Measurements from ENCODE around the gene CCDC154.

Gene CCDC154

GRCh38 chr16:1448536-1449116, 4.3 kb upstream of the CCDC154 start:
- CTCF ChIA-PET: no interaction called here
- H3K27ac ChIP-seq (ENCODE audit: insufficient read depth in 1 of 2, low read depth in 1 of 2, low read length in 2 of 2, poor library complexity in 1 of 2, severe bottlenecking in 2 of 2): no peak overlapping the region
- no peak for DNase-seq
- H3K9me3 ChIP-seq (ENCODE audit: control extremely low read depth in 1 of 5, control insufficient read depth in 4 of 5, insufficient read depth in 2 of 5, low read depth in 1 of 5, low read length in 4 of 5): no peaks in the 10 kb centered on the region
- peaks cover 0 to 1% (median 0%) of the 10 kb centered on the region in 4 experiments for H3K4me1 ChIP-seq (ENCODE audit: control extremely low read depth in 1 of 4, control insufficient read depth in 4 of 4, insufficient read depth in 4 of 4, low read length in 3 of 4)
- POLR2A ChIA-PET: no interaction called here
- no peaks in the 10 kb centered on the region for H3K27me3 ChIP-seq (replicated peaks in 2 of 5; ENCODE audit: control insufficient read depth in 4 of 5, insufficient read depth in 5 of 5, low read length in 4 of 5)
- WGBS (ENCODE audit: insufficient coverage): 95% methylated on average over 23 of the region's 30 CpGs
- no peak overlapping the region for H3K4me3 ChIP-seq (ENCODE audit: control insufficient read depth in 1 of 7, extremely low read depth in 1 of 7, insufficient read depth in 4 of 7, low read depth in 2 of 7, low read length in 6 of 7)
- peaks cover 4 to 81% (median 57%) of the 10 kb centered on the region in 4 experiments for H3K36me3 ChIP-seq (ENCODE audit: control insufficient read depth in 4 of 4, insufficient read depth in 4 of 4, low read length in 3 of 4)

- no peak for DNase-seq
- 99% methylated on average over 11 of the region's 11 CpGs for WGBS (ENCODE audit: insufficient coverage)
- Histone ChIP-seq H3K27me3 (replicated peaks in 2 of 5; ENCODE audit: control insufficient read depth in 4 of 5, insufficient read depth in 5 of 5, low read length in 4 of 5) (no peaks in the 10 kb centered on the region), H3K9me3 (ENCODE audit: control extremely low read depth in 1 of 5, control insufficient read depth in 4 of 5, insufficient read depth in 2 of 5, low read depth in 1 of 5, low read length in 4 of 5) (no peaks in the 10 kb centered on the region), H3K4me3 (ENCODE audit: control insufficient read depth in 1 of 7, extremely low read depth in 1 of 7, insufficient read depth in 4 of 7, low read depth in 2 of 7, low read length in 6 of 7) (no peak overlapping the region), H3K27ac (ENCODE audit: insufficient read depth in 1 of 2, low read depth in 1 of 2, low read length in 2 of 2, poor library complexity in 1 of 2, severe bottlenecking in 2 of 2) (no peak overlapping the region), H3K4me1 (ENCODE audit: control extremely low read depth in 1 of 4, control insufficient read depth in 4 of 4, insufficient read depth in 4 of 4, low read length in 3 of 4) (no peaks in the 10 kb centered on the region), H3K36me3 (ENCODE audit: control insufficient read depth in 4 of 4, insufficient read depth in 4 of 4, low read length in 3 of 4) (peaks cover 4 to 76% (median 52%) of the 10 kb centered on the region in 4 experiments)
- ChIA-PET POLR2A (no interaction called here), CTCF (no interaction called here)
These were observed 3.6 kb upstream of the CCDC154 start for GRCh38 chr16:1447965-1448364.

GRCh38 chr16:1446296-1447080, 2.1 kb upstream of the CCDC154 start:
- Histone ChIP-seq H3K9me3 (ENCODE audit: control extremely low read depth in 1 of 5, control insufficient read depth in 4 of 5, insufficient read depth in 2 of 5, low read depth in 1 of 5, low read length in 4 of 5) (no peaks in the 10 kb centered on the region), H3K27ac (ENCODE audit: insufficient read depth in 1 of 2, low read depth in 1 of 2, low read length in 2 of 2, poor library complexity in 1 of 2, severe bottlenecking in 2 of 2) (no peak overlapping the region), H3K27me3 (replicated peaks in 2 of 5; ENCODE audit: control insufficient read depth in 4 of 5, insufficient read depth in 5 of 5, low read length in 4 of 5) (no peaks in the 10 kb centered on the region), H3K36me3 (ENCODE audit: control insufficient read depth in 4 of 4, insufficient read depth in 4 of 4, low read length in 3 of 4) (peaks cover under 1 to 62% (median 44%) of the 10 kb centered on the region in 4 experiments), H3K4me3 (ENCODE audit: control insufficient read depth in 1 of 7, extremely low read depth in 1 of 7, insufficient read depth in 4 of 7, low read depth in 2 of 7, low read length in 6 of 7) (no peak overlapping the region), H3K4me1 (ENCODE audit: control extremely low read depth in 1 of 4, control insufficient read depth in 4 of 4, insufficient read depth in 4 of 4, low read length in 3 of 4) (no peaks in the 10 kb centered on the region)
- no peak for DNase-seq
- ChIA-PET CTCF (interaction anchor here (1.2 kb wide), 1 partner anchor 15 kb away, joined by 3 read pairs; no protein-coding TSS in a partner anchor), POLR2A (interaction anchor here (0.6 kb wide), 1 partner anchor 130 kb away, joined by 5 read pairs; no protein-coding TSS in a partner anchor)
- 97% methylated on average over 37 of the region's 41 CpGs for WGBS (ENCODE audit: insufficient coverage)

- 97% methylated on average over 20 of the region's 25 CpGs for WGBS (ENCODE audit: insufficient coverage)
- Histone ChIP-seq H3K27ac (ENCODE audit: insufficient read depth in 1 of 2, low read depth in 1 of 2, low read length in 2 of 2, poor library complexity in 1 of 2, severe bottlenecking in 2 of 2) (no peak overlapping the region), H3K4me1 (ENCODE audit: control extremely low read depth in 1 of 4, control insufficient read depth in 4 of 4, insufficient read depth in 4 of 4, low read length in 3 of 4) (no peaks in the 10 kb centered on the region), H3K9me3 (ENCODE audit: control extremely low read depth in 1 of 5, control insufficient read depth in 4 of 5, insufficient read depth in 2 of 5, low read depth in 1 of 5, low read length in 4 of 5) (no peaks in the 10 kb centered on the region), H3K27me3 (replicated peaks in 2 of 5; ENCODE audit: control insufficient read depth in 4 of 5, insufficient read depth in 5 of 5, low read length in 4 of 5) (no peaks in the 10 kb centered on the region), H3K36me3 (ENCODE audit: control insufficient read depth in 4 of 4, insufficient read depth in 4 of 4, low read length in 3 of 4) (peaks cover 2 to 54% (median 38%) of the 10 kb centered on the region in 4 experiments), H3K4me3 (ENCODE audit: control insufficient read depth in 1 of 7, extremely low read depth in 1 of 7, insufficient read depth in 4 of 7, low read depth in 2 of 7, low read length in 6 of 7) (no peak overlapping the region)
- DNase-seq: no peak
- CTCF ChIA-PET: no interaction called here
- POLR2A ChIA-PET: no interaction called here
These were observed 1.3 kb upstream of the CCDC154 start for GRCh38 chr16:1445518-1446203.

GRCh38 chr16:1444730-1445517, 568 bp upstream of the CCDC154 start:
- 90% methylated on average over 38 of the region's 48 CpGs for WGBS (ENCODE audit: insufficient coverage)
- no peaks in the 10 kb centered on the region for H3K4me1 ChIP-seq (ENCODE audit: control extremely low read depth in 1 of 4, control insufficient read depth in 4 of 4, insufficient read depth in 4 of 4, low read length in 3 of 4)
- no peaks in the 10 kb centered on the region for H3K27me3 ChIP-seq (replicated peaks in 2 of 5; ENCODE audit: control insufficient read depth in 4 of 5, insufficient read depth in 5 of 5, low read length in 4 of 5)
- H3K9me3 ChIP-seq (ENCODE audit: control extremely low read depth in 1 of 5, control insufficient read depth in 4 of 5, insufficient read depth in 2 of 5, low read depth in 1 of 5, low read length in 4 of 5): no peaks in the 10 kb centered on the region
- no peak overlapping the region for H3K4me3 ChIP-seq (ENCODE audit: control insufficient read depth in 1 of 7, extremely low read depth in 1 of 7, insufficient read depth in 4 of 7, low read depth in 2 of 7, low read length in 6 of 7)
- DNase-seq: no peak
- peaks cover 2 to 47% (median 32%) of the 10 kb centered on the region in 4 experiments for H3K36me3 ChIP-seq (ENCODE audit: control insufficient read depth in 4 of 4, insufficient read depth in 4 of 4, low read length in 3 of 4)
- POLR2A ChIA-PET: no interaction called here
- CTCF ChIA-PET: interaction anchor here (1.0 kb wide), 1 partner anchor 16 kb away, joined by 4 read pairs; no protein-coding TSS in a partner anchor
- H3K27ac ChIP-seq (ENCODE audit: insufficient read depth in 1 of 2, low read depth in 1 of 2, low read length in 2 of 2, poor library complexity in 1 of 2, severe bottlenecking in 2 of 2): no peak overlapping the region

- Histone ChIP-seq H3K27me3 (replicated peaks in 2 of 5; ENCODE audit: control insufficient read depth in 4 of 5, insufficient read depth in 5 of 5, low read length in 4 of 5) (no peaks in the 10 kb centered on the region), H3K27ac (ENCODE audit: insufficient read depth in 1 of 2, low read depth in 1 of 2, low read length in 2 of 2, poor library complexity in 1 of 2, severe bottlenecking in 2 of 2) (no peak overlapping the region), H3K4me1 (ENCODE audit: control extremely low read depth in 1 of 4, control insufficient read depth in 4 of 4, insufficient read depth in 4 of 4, low read length in 3 of 4) (no peaks in the 10 kb centered on the region), H3K36me3 (ENCODE audit: control insufficient read depth in 4 of 4, insufficient read depth in 4 of 4, low read length in 3 of 4) (peaks cover 2 to 33% (median 23%) of the 10 kb centered on the region in 4 experiments), H3K9me3 (ENCODE audit: control extremely low read depth in 1 of 5, control insufficient read depth in 4 of 5, insufficient read depth in 2 of 5, low read depth in 1 of 5, low read length in 4 of 5) (no peaks in the 10 kb centered on the region), H3K4me3 (ENCODE audit: control insufficient read depth in 1 of 7, extremely low read depth in 1 of 7, insufficient read depth in 4 of 7, low read depth in 2 of 7, low read length in 6 of 7) (no peak overlapping the region)
- ChIA-PET POLR2A (no interaction called here), CTCF (no interaction called here)
- 94% methylated on average over 35 of the region's 38 CpGs for WGBS (ENCODE audit: insufficient coverage)
- no peak for DNase-seq
These were observed 868 bp downstream of the CCDC154 start for GRCh38 chr16:1443403-1443973.
